Pancreas (tissue), 10 donors: ENCODE measurements around the gene ITPR3. TPM values are rescaled to one million over a fixed set of nuclear protein-coding genes. Genes with fewer than 3 reads are reported as not detected.
"Not testable (repeated sequence)": the region's sequence is repeated elsewhere in the genome, so short reads cannot be mapped to it uniquely, and the experiment has no call there.

Experiments
- ATAC-seq, 4 donors: fragments of 200-7000 bp; cut with Tn5 transposase; one replicate each; pipeline versions ENCODE4 v1.8.0 to v1.9.1; 2020; ENCODE audit warnings: mild to moderate bottlenecking in 4 of 4, moderate library complexity in 4 of 4
- DNase-seq, 6 donors: peaks; one replicate each; pipeline ENCODE4 v3.0.0-alpha.2; 2020
- FAIRE-seq: peaks from 2 replicates; lab custom pipeline; 2012; peaks lifted over from hg19 to GRCh38; lab: Jason Lieb, UNC
- H3K27ac ChIP-seq, 4 donors: fragments of 200-600 bp; sonication (generic); 1 replicate in 3 of 4; 2 replicates in 1 of 4; pipeline versions ENCODE4 v1.5.0 to v1.8.0; 2020
- H3K27me3 ChIP-seq, 4 donors: fragments of 200-600 bp; one replicate each; pipeline ENCODE4 v1.8.0; 2021
- H3K36me3 ChIP-seq, 3 donors: fragments of 200-600 bp; sonication (generic) in 1 of 3; one replicate each; pipeline versions ENCODE4 v1.5.0 to v1.8.0; 2020 to 2021
- H3K4me1 ChIP-seq, 3 donors: fragments of 200-600 bp; one replicate each; pipeline ENCODE4 v1.8.0; 2021
- H3K4me3 ChIP-seq, 4 donors: fragments of 200-600 bp; sonication (generic) in 2 of 4; one replicate each; pipeline versions ENCODE4 v1.5.0 to v1.8.0; 2020 to 2021
- H3K9me3 ChIP-seq, 4 donors: fragments of 200-600 bp; one replicate each; pipeline ENCODE4 v1.8.0; 2021
- CTCF ChIP-seq, 4 donors: fragments of 200-600 bp; sonication (generic) in 3 of 4; IDR thresholded peaks; one replicate each; pipeline versions ENCODE4 v1.5.0 to v1.8.0; 2021; ENCODE audit warnings: antibody characterized with exemption in 4 of 4
- WGBS, 2 donors: extraction: QIAGEN DNeasy Blood & Tissue Kit; methylation state at CpG; one replicate each; pipeline ENCODE4 v1.1.7; 2013; 5-methylcytosine and 5-hydroxymethylcytosine counted together
- intact Hi-C, 3 donors: fragments of 100-400 bp; cut with DNase I; formaldehyde crosslinking; loops; one replicate each; pipeline versions ENCODE4 v1.11.1 to v1.14.2; 2022
- polyA plus RNA-seq, 2 donors: library from polyadenylated mRNA; stranded (reverse); fragments of 200-250 nt; gene quantifications; one replicate each; pipeline ENCODE4 v1.2.3, GENCODE V29; 2013
- total RNA-seq, 6 donors: library from RNA; stranded (reverse); fragmentation: NEBNext Ultra II Directional in 4 of 6; extraction: Animal tissue kit (Norgen Biotek cat#: 25700) in 4 of 6; gene quantifications; one replicate each; pipeline versions ENCODE4 v1.2.1 to v1.2.4, GENCODE V29; 2021 to 2023
- donor health status: healthy with polysubstance abuse.
- donor health status: DM: no; HTN: no; CAD: no; lungs with moderate emphysema.
- donor health status: DM: no; HTN: no; CAD: no.
- donor health status: control.
- donor health status: control.
- donor health status: Bipolar disorder and iron deficiency.
- donor health status: DM: yes; HTN: yes; CAD: no.
- donor health status: DM: no; HTN: no; CAD: no.
- donor health status: DM: no; HTN: no; CAD: no.
- donor health status: DM: yes; HTN: yes; CAD: no.

The ITPR3 gene
- total and polyA plus RNA-seq, 8 donors, result 9.1 to 20.3 (median 12.9) TPM

- no peak overlapping the region for H3K27ac ChIP-seq
- no peak for FAIRE-seq
- H3K4me1 ChIP-seq, result peaks cover 0 to 8% (median 0%) of the 10 kb centered on the region in 3 donors
- TF ChIP-seq CTCF (IDR thresholded peaks at IDR 0.05), result no peak
- no peaks in the 10 kb centered on the region for H3K36me3 ChIP-seq
- intact Hi-C loops, result no loop called here
- no peaks in the 10 kb centered on the region for H3K27me3 ChIP-seq
- no peak for ATAC-seq
- H3K9me3 ChIP-seq, result no peaks in the 10 kb centered on the region
- 79 to 83% methylated on average over 4 of the region's 4 CpGs for whole genome bisulfite sequencing, 2 donors
- no peak overlapping the region for H3K4me3 ChIP-seq
- DNase-seq, result no peak
Measured at GRCh38 chr6:33624856-33625255, 3.7 kb downstream of the ITPR3 start.

GRCh38 chr6:33627876-33628275 lies 6.8 kb downstream of the ITPR3 start:
- 80 to 87% methylated on average over 5 of the region's 5 CpGs for WGBS, 2 donors
- intact Hi-C loops, result no loop called here
- Histone ChIP-seq H3K9me3 (no peaks in the 10 kb centered on the region), H3K4me3 (no peak overlapping the region), H3K27me3 (no peaks in the 10 kb centered on the region), H3K27ac (no peak overlapping the region), H3K4me1 (peaks cover 0 to under 1% (median under 1%) of the 10 kb centered on the region in 3 donors), H3K36me3 (no peaks in the 10 kb centered on the region)
- DNase-seq (peak in 1 of 6 donors; percentile 31), ATAC-seq (no peak), FAIRE-seq (no peak)
- no peak for TF ChIP-seq CTCF (IDR thresholded peaks at IDR 0.05)

GRCh38 chr6:33628401-33628964 lies 7.4 kb downstream of the ITPR3 start:
- FAIRE-seq, result no peak
- no peaks in the 10 kb centered on the region for H3K27me3 ChIP-seq
- TF ChIP-seq CTCF (IDR thresholded peaks at IDR 0.05), result no peak
- no peak overlapping the region for H3K27ac ChIP-seq
- H3K9me3 ChIP-seq, result no peaks in the 10 kb centered on the region
- intact Hi-C loops, result no loop called here
- no peaks in the 10 kb centered on the region for H3K36me3 ChIP-seq
- DNase-seq, result peak in 1 of 6 donors; percentile 27
- WGBS, 2 donors, result 85 to 87% methylated on average over 7 of the region's 7 CpGs
- H3K4me1 ChIP-seq, result peaks cover 0 to 4% (median 0%) of the 10 kb centered on the region in 3 donors
- no peak overlapping the region for H3K4me3 ChIP-seq
- peak in 2 of 4 donors; percentile 14 to 49 for ATAC-seq

- FAIRE-seq (no peak), ATAC-seq (no peak), DNase-seq (no peak)
- H3K36me3 ChIP-seq, result no peaks in the 10 kb centered on the region
- H3K4me1 ChIP-seq, result peaks cover 0 to 6% (median 4%) of the 10 kb centered on the region in 3 donors
- no peaks in the 10 kb centered on the region for H3K9me3 ChIP-seq
- TF ChIP-seq CTCF (IDR thresholded peaks at IDR 0.05), result no peak
- 89 to 90% methylated on average over 10 of the region's 10 CpGs for WGBS, 2 donors
- no peaks in the 10 kb centered on the region for H3K27me3 ChIP-seq
- no peak overlapping the region for H3K4me3 ChIP-seq
- H3K27ac ChIP-seq, result no peak overlapping the region
- intact Hi-C loops, result loop anchor here in 1 of 3 donors (10.0 kb wide), 1 partner anchor 45 kb away; the partner anchor contains the start of gene BAK1
Measured at GRCh38 chr6:33630014-33630413, 8.9 kb downstream of the ITPR3 start.

GRCh38 chr6:33631521-33631920 lies 10.4 kb downstream of the ITPR3 start:
- intact Hi-C loops, result loop anchor here in 1 of 3 donors (10.0 kb wide), 1 partner anchor 47 kb away; the partner anchor contains the start of gene BAK1
- H3K27ac ChIP-seq, result not testable (repeated sequence)

More at GRCh38 chr6:33631521-33631920, 10.4 kb downstream of the ITPR3 start:
- ATAC-seq, H3K9me3 ChIP-seq, H3K36me3 ChIP-seq, FAIRE-seq, H3K4me1 ChIP-seq, DNase-seq, H3K27me3 ChIP-seq, H3K4me3 ChIP-seq: not testable (repeated sequence)
- WGBS, 2 donors, result 95 to 97% methylated on average over 13 of the region's 13 CpGs
